ENCODE measurements around the gene PARVB.
A peak's percentile ranks its signal among the peaks of the same experiment; 100 is the strongest.

Gene PARVB

GRCh38 chr22:43991316-43992020, 32.6 kb upstream of the PARVB start:
- no peaks in the 10 kb centered on the region for H3K27me3 Mint-ChIP-seq (ENCODE audit: low read depth, poor library complexity)
- H3K4me3 Mint-ChIP-seq, result no peak overlapping the region
- no peak for TF ChIP-seq CTCF (IDR thresholded peaks at IDR 0.05)
- peaks cover 65% of the 10 kb centered on the region for H3K4me1 Mint-ChIP-seq
- no peak overlapping the region for H3K27ac Mint-ChIP-seq
- H3K36me3 Mint-ChIP-seq (ENCODE audit: low read depth), result peaks cover 71% of the 10 kb centered on the region
- no peaks in the 10 kb centered on the region for H3K9me3 Mint-ChIP-seq
- no peak for DNase-seq

- Mint-ChIP-seq H3K9me3 (no peaks in the 10 kb centered on the region), H3K4me1 (peaks cover 71% of the 10 kb centered on the region), H3K27ac (no peak overlapping the region), H3K36me3 (ENCODE audit: low read depth) (peaks cover 75% of the 10 kb centered on the region), H3K27me3 (ENCODE audit: low read depth, poor library complexity) (no peaks in the 10 kb centered on the region), H3K4me3 (no peak overlapping the region)
- no peak for DNase-seq
- TF ChIP-seq CTCF (IDR thresholded peaks at IDR 0.05), result no peak
These were observed 31.7 kb upstream of the PARVB start for GRCh38 chr22:43992331-43992821.

- peak; percentile 94 for TF ChIP-seq CTCF (IDR thresholded peaks at IDR 0.05)
- peak; percentile 76 for DNase-seq
- H3K27me3 Mint-ChIP-seq (ENCODE audit: low read depth, poor library complexity), result no peaks in the 10 kb centered on the region
These were observed 30.9 kb upstream of the PARVB start for GRCh38 chr22:43993072-43993760.

GRCh38 chr22:43994006-43994405, 30.1 kb upstream of the PARVB start:
- peaks cover 68% of the 10 kb centered on the region for H3K4me1 Mint-ChIP-seq
- DNase-seq, result no peak
- no peak for TF ChIP-seq CTCF (IDR thresholded peaks at IDR 0.05)
- H3K9me3 Mint-ChIP-seq, result no peaks in the 10 kb centered on the region
- H3K4me3 Mint-ChIP-seq, result no peak overlapping the region
- no peaks in the 10 kb centered on the region for H3K27me3 Mint-ChIP-seq (ENCODE audit: low read depth, poor library complexity)
- H3K36me3 Mint-ChIP-seq (ENCODE audit: low read depth), result peaks cover 83% of the 10 kb centered on the region
- H3K27ac Mint-ChIP-seq, result peak overlapping the region; percentile 62

More at GRCh38 chr22:43993072-43993760, 30.9 kb upstream of the PARVB start:
- Mint-ChIP-seq H3K9me3 (no peaks in the 10 kb centered on the region), H3K4me1 (peaks cover 68% of the 10 kb centered on the region), H3K27ac (no peak overlapping the region), H3K36me3 (ENCODE audit: low read depth) (peaks cover 79% of the 10 kb centered on the region), H3K4me3 (no peak overlapping the region)

- H3K27ac Mint-ChIP-seq, result no peak overlapping the region
- no peaks in the 10 kb centered on the region for H3K27me3 Mint-ChIP-seq (ENCODE audit: low read depth, poor library complexity)
- no peaks in the 10 kb centered on the region for H3K9me3 Mint-ChIP-seq
- TF ChIP-seq CTCF (IDR thresholded peaks at IDR 0.05), result no peak
- no peak overlapping the region for H3K4me3 Mint-ChIP-seq
- H3K36me3 Mint-ChIP-seq (ENCODE audit: low read depth), result peaks cover 85% of the 10 kb centered on the region
- no peak for DNase-seq
- peaks cover 68% of the 10 kb centered on the region for H3K4me1 Mint-ChIP-seq
These were observed 29.7 kb upstream of the PARVB start for GRCh38 chr22:43994416-43994815.
